ENCODE measurements around the gene TMX1.

The TMX1 gene

DNA sequence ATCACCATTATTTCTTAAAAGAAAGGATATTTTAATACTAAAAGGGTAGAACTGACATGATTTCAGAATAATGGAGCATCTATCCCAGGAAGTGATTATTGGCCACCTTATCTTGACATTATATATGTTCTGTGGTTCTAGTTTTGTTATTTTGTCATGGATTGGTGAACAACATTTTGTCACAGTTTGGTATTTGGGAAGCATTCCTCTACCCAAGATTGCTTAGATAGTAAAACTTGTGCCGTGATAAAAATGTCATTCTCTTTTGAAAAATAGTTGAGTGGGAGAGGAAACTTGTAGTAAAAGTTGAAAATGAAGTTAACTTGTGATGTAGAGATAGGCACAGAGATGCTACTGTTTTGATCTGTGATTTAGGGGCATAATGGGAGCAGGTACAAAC lies 65.7 kb downstream of the TMX1 start:
- TF ChIP-seq CTCF (IDR thresholded peaks at IDR 0.05; ENCODE audit: low read depth, low read length, missing control alignments), result no peak
- DNase-seq (ENCODE audit: extremely low read depth, low read depth), result no peak

More for the DNA sequence above, 65.7 kb downstream of the TMX1 start:
- no peak overlapping the region for H3K4me3 ChIP-seq (replicated peaks; ENCODE audit: low read depth, low read length)
